Activated CD4-positive, alpha-beta T cell treated with anti-CD3 and anti-CD28 coated beads, Interleukin-2, amount 50 U/mL, for 48 hours (primary cell): Measurements from ENCODE around the gene PTRH1.

ENCODE experiments used
- DNase-seq, 2 experiments: peaks; one replicate each; pipeline ENCODE4 v3.0.0-alpha.2; 2020

Gene PTRH1

GRCh38 chr9:127716412-127716811 is 949 bp upstream of the PTRH1 start:
- DNase-seq: no peak

GRCh38 chr9:127714951-127715469 is 453 bp downstream of the PTRH1 start:
- peak; percentile 16 to 28 for DNase-seq

GRCh38 chr9:127714020-127714750 is 1.3 kb downstream of the PTRH1 start:
- DNase-seq: no peak

GRCh38 chr9:127712867-127713266 is 2.6 kb downstream of the PTRH1 start:
- no peak for DNase-seq

GRCh38 chr9:127712371-127712770 is 3.1 kb downstream of the PTRH1 start:
- no peak for DNase-seq

GRCh38 chr9:127711831-127712274 is 3.6 kb downstream of the PTRH1 start:
- no peak for DNase-seq

- no peak for DNase-seq
These were observed 4.2 kb downstream of the PTRH1 start for GRCh38 chr9:127711226-127711701.

- DNase-seq: no peak
These were observed 5.2 kb downstream of the PTRH1 start for GRCh38 chr9:127710204-127710783.

GRCh38 chr9:127708952-127709587 is 6.4 kb downstream of the PTRH1 start:
- DNase-seq: no peak

- peak; percentile 19 to 45 for DNase-seq
These were observed 7.7 kb downstream of the PTRH1 start for GRCh38 chr9:127707766-127708165.

GRCh38 chr9:127706836-127707241 is 8.6 kb downstream of the PTRH1 start, which contains the start of gene CFAP157:
CFAP157 (plus strand) TSS chr9:127706988; CDS start chr9:127707032, 44 bp downstream.
- no peak for DNase-seq

GRCh38 chr9:127705577-127706379 is 9.7 kb downstream of the PTRH1 start:
- DNase-seq: no peak

- no peak for DNase-seq
These were observed 12.0 kb downstream of the PTRH1 start for GRCh38 chr9:127703289-127703946.

GRCh38 chr9:127700594-127701255 is 14.7 kb downstream of the PTRH1 start:
- DNase-seq: no peak

- no peak for DNase-seq
These were observed 15.3 kb downstream of the PTRH1 start for GRCh38 chr9:127700140-127700539.

GRCh38 chr9:127698985-127699670 is 16.3 kb downstream of the PTRH1 start:
- DNase-seq: peak; percentile 88 to 93

- DNase-seq: no peak
These were observed 17.1 kb downstream of the PTRH1 start for GRCh38 chr9:127698386-127698785.

GRCh38 chr9:127697575-127697974 is 17.9 kb downstream of the PTRH1 start:
- no peak for DNase-seq

GRCh38 chr9:127694890-127695720 is 20.4 kb downstream of the PTRH1 start:
- DNase-seq: no peak

- DNase-seq: no peak
These were observed 21.8 kb downstream of the PTRH1 start for GRCh38 chr9:127693697-127694096.
